GM21717 (cell line): ENCODE measurements around the gene VCL.
"Not testable (repeated sequence)": the region's sequence is repeated elsewhere in the genome, so short reads cannot be mapped to it uniquely, and the experiment has no call there.

Experiments used
- ATAC-seq: cut with Tn5 transposase; IDR thresholded peaks from one replicate; pipeline ENCODE4 v1.9.1; 2021; ENCODE audit warnings: mild to moderate bottlenecking, moderate library complexity; ENCODE audit not compliant: unreplicated experiment

VCL gene

DNA sequence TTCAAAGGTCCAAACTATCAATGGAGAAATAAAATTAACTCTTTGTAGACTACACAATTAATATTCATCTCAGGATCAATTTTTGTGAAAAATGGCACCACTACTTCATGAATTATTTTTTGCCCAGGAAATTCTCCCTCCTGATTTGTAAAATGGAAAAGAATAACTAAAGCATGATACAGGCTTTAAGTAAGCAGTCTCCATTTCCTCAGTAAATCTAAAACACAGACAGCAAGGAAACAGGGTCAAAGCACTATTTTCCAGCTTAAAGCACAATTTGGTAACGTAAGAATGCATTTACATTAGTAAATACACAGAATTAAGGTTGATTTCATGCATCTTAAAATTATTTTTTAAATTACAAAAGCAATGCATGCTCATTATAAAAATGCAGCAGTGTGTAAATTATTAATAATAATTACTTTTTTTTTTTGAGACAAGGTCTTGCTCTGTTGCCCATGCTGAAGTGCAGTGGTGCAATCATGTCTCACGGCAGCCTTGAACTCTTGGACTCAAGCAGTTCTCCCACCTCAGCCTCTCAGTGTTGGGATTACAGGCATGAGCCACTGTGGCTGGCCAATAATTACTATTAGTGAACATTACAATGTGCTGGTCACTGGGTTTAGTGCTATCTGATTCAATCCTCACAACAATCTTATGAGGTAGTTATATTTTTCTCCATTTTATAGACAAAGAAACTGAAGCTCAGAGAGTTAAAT lies 26.1 kb upstream of the VCL start:
- ATAC-seq, result no peak

DNA sequence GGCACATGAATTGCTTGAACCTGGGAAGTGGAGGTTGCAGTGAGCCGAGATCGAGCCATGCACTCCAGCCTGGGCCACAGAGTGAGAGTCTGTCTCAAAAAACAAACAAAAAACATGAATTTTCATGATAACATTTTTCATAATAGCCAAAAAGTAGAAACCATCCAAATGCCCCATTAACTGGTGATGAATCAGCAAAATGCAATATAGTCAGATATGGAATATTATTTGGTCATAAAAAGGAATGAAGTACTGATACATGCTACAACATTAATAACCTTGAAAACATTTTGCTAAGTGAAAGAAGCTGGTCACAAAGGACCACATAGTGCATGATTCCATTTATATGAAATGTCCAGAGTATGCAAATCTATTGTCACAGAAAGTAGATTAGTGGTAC lies 24.5 kb upstream of the VCL start:
- ATAC-seq, result no peak

DNA sequence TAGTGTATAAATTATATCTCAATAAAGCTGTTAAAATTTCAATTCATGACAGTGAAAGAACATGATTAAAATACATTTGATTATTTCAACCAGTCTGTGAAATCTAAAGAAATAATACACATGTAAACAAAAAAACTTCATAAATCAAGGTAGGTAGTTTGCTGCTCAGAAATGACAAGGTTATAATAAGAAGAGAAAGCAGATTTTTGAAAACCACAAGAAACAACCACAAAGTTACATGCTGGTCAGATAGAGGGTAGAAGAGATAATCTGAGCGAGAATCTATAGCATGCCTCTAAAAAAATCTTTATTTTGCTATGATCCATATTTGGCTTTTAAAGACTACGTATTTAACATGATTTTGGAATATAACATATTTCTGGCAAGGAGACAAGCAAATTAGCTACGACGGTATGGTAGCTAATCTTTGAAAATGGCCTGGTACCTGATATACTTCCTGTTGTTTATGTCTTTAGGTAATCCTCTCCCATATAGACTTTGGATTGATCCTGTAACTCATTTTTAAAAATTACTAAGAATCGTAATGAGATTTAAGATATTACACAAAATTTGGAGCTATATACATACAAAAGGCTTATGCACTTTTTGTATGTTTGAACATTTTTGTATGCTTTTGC lies 23.5 kb upstream of the VCL start:
- ATAC-seq, result no peak

DNA sequence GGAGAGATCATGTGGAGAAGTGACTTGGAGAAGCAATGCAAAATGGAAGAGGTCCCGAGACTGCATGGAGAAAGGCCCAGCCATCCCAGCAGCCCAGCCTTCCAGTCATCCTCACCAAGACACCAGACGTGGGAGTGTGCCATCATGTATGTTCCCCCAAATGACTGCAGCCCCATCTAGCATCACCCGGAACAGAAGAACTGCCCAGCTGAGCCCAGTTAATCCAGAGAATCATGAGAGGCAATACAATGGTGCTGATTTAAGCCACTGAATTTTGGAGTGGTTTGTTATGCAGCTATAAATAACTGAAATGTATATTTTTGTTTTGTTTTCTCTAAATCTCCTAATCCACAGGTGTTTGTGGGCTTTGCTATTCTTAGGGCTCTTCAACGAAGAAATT lies 22.5 kb upstream of the VCL start:
- no peak for ATAC-seq

DNA sequence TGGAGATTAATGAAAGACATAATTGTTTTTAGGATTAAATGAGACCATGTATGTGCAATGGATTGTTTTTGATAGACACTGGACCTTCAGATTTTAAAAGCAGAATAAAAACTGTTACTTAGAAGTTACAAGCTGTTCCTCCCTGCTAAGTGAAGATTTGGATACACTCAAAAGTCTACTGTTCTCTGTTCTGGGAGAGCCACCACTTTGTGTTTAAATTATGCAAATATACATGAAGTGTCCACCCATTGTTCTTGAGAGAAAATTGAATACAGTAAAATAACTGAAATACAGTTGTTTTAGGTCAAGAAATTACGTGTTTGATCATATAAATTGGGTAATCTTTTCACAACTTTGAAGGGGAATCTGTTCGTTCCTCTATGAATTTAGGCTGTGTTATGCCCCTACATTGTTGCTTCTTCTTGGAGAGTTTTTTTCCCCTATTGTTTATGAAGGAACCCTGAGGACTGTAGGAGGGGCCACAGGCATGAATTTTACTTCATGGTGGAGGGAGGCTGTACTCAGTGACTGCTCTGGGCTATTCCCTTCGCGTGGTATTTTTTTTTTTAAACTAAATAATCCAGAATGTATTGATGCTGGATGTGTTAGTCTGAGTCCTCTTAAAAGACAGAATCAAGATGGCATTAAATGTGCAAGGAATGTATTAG lies 18.6 kb upstream of the VCL start:
- ATAC-seq, result no peak

DNA sequence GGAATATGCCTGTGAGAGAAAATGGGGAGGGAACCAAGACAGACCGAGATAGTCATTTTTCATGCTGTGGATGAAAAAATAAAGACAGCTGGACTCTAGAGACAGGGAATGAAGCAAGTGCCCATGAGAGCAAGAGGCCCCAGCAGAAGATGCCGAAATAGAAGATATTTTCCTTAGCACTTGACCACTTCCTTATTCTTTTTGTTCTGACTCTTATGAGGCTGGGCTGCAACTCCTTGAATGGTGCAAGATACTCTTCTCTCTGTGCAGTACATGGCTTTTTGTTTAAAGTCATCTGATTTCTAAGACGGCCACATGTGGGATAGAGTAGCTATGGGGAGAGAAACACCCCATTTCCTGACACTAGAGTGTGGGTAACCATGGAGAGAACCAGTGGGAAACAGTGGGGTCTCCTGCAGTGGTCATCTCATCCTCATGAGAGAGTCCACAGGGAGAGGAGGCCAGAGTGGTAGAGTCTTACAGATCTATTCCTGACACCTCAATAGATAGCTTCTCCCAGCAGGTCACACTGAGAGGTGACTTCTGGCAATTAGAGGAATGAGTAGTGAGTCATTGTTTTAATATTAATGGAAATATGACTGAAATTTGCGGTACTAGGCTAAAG lies 18.0 kb upstream of the VCL start:
- ATAC-seq, result no peak

DNA sequence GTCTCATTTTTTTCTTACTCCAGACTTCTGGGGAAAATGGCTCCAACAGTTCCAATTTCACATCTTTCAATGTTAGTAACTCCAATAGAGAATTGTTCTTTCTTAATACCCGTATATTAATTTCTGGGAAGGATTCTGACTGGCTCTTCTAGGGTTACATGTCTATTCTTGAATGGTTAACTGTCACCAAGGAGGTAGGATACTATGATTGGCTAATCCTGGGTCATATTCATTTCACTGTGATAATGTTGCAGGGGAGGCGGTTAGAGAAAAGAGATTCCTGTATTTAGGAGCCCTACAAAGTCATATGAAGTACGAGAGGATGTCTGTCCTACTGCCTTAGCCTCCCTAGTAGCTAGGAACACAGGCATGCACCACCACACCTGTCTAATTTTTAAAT lies 16.1 kb upstream of the VCL start:
- no peak for ATAC-seq

DNA sequence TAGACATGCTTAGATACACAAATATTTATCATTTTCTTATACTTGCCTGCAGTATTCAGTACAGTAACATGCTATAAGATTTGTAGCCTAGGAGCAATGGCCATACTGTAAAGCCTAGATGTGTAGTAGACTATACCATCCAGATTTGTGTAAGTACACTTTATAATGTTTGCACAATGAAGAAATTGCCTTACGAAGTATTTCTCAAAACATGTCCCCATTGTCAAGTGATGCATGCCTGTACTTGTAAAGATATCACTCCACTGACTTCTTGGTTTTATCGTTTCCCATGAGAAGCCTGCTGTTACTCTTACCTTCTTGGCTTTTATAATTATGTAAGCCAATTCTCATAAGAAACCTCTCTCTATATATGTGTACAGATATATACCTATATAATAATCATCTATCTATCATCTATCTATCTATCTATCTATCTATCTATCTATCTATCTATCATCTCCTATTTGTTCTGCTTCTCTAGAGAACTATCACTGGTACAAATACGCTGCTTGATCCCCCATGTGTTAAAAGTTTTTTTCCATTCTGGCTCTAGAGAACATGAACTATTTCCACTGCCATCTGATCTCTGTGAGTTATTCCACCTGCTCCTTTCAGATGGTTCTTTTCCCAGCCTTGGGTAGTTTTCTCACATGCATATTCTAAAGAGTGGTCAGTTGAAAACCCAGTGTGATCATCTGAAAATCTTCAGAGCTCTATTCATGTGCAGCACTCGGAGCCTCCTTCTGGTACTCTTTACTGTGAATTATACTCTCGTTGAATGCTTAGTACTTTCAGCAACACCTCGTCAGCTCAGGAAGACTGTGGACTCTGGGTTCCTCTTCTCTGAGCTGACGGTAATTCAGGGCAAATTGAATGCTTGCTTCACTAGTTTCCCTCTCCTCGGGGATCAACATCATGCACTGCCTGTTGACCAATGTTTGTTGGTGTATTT lies 14.5 kb upstream of the VCL start:
- no peak for ATAC-seq

DNA sequence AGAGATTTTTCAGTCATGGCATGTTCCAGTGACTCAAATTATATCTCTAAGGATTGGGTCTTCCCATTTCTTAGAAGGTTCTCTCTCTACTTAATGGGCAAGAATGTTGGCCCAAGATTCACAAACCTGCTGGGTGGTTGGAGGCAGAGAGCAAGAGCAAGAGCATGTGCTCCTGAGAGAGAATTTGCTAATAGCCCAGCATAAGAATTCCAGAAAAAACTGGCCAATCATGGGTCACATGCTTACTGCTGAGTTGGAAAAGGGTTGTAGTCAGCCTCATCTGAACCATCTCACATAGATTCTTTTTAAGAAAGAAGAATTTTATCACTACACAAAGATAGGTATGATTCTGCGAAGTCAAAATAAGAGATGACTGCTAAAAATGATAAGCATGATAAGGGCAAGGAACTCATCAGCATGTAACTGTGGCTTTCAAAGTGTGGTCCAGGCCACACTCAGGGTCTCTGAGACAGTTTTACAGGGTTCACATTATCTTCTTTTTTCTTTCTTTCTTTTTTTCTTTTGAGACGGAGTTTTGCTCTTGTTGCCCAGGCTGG lies 8.2 kb upstream of the VCL start:
- ATAC-seq, result no peak

DNA sequence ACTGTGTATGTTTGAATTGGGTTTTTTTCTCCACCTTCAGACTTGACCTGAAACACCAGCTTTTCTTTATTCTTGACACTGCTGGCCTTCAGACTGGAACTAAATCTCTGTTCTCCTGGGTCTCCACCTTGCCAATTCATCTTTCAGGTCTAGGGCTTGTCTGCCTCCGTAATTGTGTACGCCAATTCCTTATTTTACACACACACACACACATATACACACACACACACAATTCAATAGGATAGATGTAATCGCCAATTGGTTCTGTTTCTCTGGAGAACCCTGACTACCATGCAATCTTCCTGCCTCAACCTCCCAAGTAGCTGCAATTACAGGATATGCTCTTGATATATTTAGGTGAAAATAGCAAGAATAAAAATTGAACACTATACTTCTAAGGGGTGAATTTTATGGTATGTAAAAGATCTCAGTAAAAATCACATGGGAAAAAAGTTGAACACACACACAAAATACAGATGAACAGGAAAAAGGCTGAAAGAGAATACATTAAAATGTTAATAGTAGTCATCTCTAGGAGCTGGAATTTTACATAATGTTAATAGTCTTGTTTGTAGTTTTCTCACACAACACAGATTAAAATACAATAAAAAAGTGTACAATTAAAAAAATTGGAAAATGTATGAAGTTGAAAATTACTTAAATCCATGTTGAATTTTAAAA lies 6.6 kb upstream of the VCL start:
- ATAC-seq, result no peak

DNA sequence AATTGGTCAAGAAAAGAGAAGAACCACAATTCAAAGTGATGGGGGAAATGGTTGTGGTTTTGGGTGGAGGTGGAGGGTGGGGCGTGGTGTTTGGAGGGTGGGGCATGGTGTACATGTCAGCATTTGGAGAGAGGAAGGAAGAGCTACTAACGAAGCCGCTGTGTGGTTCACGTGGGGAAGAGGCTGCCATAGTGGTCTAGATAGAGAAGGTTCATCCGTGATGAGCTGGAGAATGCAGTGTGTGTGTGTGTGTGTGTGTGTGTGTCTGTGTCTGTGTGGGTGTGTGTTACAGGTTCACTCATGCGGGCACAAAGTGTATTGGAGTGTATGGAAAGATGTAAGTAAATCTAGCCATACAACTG lies 6.1 kb upstream of the VCL start:
- no peak for ATAC-seq

DNA sequence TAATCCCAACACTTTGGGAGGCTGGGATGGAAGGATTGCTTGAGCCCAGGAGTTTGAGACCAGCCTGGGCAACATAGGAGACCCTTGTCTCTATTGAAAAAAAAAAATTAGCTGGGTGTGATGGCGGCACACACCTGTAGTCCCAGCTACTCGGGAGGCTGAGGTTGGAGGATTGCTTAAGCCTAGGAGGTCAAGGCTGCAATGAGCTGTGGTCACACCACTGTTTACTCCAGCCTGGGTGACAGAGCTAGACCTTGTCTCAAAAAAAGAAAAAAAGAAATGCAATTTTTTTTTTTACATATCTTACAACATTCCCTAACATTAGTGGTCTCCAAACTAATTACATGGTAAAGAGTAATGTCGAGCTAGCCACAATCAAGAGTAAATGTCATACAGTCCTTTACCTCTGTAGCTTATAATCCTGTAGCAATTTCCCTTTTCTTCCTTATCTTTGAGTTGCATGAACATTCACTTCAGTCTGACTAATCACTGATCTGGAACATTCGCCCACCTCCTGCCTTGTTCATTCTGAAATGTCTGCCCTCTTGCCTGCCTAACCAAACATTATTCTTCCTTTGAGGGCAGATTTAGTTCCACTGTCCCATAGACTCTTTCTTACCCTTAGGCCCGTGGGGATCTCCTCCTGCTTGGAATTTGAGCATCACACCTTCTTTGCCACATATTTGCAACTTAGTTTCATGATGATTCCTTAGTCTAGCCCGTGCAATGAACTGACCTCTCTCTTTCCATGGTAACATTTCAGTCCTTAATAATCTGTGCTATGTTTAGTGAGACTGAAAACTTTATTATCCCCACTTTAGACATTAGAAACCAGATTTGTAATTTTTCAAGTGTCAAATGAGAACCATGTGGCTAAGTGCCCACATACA lies 4.8 kb upstream of the VCL start:
- ATAC-seq, result no peak

DNA sequence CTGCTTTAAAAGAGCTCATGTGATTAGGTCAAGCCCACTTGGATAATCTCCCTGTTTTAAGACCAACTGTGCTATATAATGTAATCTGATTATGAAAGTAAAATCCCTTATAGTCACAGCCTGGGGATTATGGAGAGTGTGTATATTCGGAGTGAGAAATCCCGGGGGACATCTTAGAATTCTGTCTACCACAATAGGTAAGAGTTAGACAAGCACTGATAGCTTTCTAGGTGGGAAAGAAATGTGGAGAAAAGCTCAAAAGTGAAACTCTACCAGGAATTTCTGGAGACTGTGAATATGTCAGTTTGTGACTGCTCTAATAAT lies 2.9 kb upstream of the VCL start:
- no peak for ATAC-seq

DNA sequence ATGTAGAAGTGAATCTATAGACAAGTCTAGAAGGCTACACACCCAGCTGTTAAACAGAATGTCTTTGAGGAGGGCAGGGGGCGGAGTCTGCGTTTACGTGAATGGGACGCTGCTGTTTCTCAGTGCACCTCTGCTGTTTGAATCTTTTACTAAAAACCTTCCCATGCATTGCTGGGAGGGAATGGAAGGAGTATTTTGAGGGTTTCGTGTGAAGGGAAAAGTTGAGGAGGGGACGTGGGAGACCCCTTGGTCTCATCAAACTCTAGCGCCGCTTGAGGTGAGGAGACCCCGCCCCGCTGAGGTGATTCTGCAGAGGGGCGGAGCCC lies 492 bp upstream of the VCL start:
- peak; percentile 16 for ATAC-seq

DNA sequence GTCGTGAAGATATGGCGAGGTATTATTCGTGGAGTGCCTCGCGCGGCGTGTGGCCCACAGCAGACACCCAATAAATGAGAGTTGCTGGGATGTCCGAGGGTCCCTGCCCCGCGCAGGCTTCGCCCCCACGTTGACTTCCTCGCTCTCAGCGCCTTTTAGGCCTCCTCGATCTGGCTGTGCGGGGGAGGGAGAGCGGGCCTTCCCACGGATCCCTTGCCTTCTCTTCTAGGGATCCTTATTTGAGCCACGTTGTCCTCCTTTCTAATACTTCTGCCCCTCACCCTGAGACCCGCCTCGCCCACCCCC lies 660 bp downstream of the VCL start:
- no peak for ATAC-seq

DNA sequence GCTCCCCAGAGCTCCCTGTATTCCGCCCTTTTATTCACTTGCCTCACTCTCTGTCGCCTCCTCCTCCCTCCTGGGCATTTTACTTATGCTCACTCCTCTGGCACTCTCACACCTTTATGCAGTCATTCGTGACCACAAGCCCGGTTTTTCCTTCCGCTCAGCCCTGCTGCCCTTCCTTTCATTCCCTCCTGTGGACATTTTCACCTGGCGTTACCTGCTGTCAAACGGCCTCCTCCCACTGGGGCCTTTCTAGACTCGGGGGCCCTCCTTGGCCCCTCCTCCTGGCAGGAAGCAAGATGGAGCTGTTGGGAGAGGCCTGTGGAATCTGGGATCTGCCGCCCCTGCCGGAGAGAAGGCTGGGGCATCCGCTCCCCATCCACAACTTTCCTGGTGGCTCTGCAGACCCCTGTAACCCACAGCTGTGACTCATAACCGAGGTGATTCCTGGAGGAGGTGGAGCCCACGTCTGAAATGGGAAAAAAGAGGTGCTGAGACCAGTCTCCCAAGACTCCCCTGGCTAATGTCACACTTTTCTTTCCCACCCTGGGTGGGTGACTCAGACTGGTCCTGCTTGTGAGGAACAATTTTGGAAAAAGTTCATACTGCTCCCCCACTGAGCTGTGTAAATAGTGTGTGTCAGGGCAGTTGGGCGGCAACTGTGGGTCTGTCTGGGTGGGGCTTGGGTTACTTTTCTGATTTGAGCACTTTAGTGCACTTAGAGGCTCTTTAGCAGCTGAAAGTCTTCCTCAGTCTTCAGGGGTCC lies 1.2 kb downstream of the VCL start:
- no peak for ATAC-seq

DNA sequence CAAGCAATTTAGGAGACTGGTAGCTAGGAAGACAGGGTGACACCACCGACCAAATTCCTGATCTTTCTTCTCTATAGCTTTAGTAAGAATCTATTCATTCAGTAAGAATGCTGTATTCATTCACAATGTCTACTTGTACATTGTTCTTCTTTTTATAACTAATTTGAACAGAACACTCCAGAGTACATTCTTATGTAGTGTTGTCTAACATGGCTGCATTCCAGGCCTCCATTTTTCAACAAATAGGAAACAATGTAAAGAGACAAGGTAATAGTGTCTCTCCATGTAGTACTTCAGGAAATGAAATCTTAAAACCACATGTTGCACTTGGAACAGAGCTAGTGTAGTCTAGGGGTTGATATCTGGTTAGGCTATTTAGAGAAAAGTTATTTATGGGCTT lies 1.8 kb downstream of the VCL start:
- ATAC-seq, result no peak

DNA sequence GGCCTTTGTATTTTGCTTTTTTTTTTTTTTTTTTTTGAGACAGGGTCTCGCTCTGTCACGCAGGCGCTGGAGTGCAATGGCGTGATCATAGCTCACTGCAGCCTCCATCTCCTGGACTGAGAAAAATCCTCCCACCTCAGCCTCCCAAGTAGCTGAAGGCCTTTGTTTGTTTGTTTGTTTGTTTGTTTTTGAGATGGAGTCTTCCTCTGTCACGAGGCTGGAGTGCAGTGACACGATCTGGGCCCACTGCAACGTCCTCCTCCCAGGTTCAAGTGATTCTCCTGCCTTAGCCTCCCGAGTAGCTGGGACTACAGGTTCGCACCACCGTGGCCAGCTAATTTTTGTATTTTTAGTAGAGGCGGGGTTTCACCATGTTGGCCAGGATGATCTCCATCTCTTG lies 2.3 kb downstream of the VCL start:
- not testable (repeated sequence) for ATAC-seq
